Progenitor cell of endocrine pancreas (in vitro differentiated cells): ENCODE results near the gene MAGI1. TPM values are rescaled to one million over a fixed set of nuclear protein-coding genes. Genes with fewer than 3 reads are reported as not detected.

Source experiments
- DNase-seq: peaks from one replicate; pipeline ENCODE4 v3.0.0; 2021; ENCODE audit warnings: low spot score; ENCODE audit not compliant: unreplicated experiment
- H3K27ac Mint-ChIP-seq: 2 replicates; pipeline ENCODE4 v1.8.0; 2021; ENCODE audit warnings: mild to moderate bottlenecking, moderate library complexity, mixed read lengths
- H3K27me3 Mint-ChIP-seq: 2 replicates; pipeline ENCODE4 v1.8.0; 2021; ENCODE audit warnings: mixed read lengths
- H3K36me3 Mint-ChIP-seq: 2 replicates; pipeline ENCODE4 v1.8.0; 2022; ENCODE audit warnings: mixed read lengths; ENCODE audit not compliant: insufficient read depth
- H3K4me1 Mint-ChIP-seq: 2 replicates; pipeline ENCODE4 v1.8.0; 2021; ENCODE audit warnings: low read depth, mixed read lengths
- H3K4me3 Mint-ChIP-seq: 2 replicates; pipeline ENCODE4 v1.8.0; 2021; ENCODE audit warnings: low read depth, mild to moderate bottlenecking, moderate library complexity, mixed read lengths
- H3K9me3 Mint-ChIP-seq: 2 replicates; pipeline ENCODE4 v1.8.0; 2021; ENCODE audit warnings: low read depth, mixed read lengths
- total RNA-seq: library from RNA; stranded (reverse); gene quantifications from 2 replicates; pipeline ENCODE4 v1.2.1, GENCODE V29; 2021
- TF ChIP-seq, protein P1 (sequence below): fragments of 200-600 bp; sonication (generic); IDR thresholded peaks from one replicate; pipeline ENCODE4 v1.5.0; 2021; ENCODE audit warnings: antibody characterized with exemption, mild to moderate bottlenecking; ENCODE audit not compliant: unreplicated experiment

Gene MAGI1
- total RNA-seq, 1 donor from 2014 or later, result 142 TPM

DNA sequence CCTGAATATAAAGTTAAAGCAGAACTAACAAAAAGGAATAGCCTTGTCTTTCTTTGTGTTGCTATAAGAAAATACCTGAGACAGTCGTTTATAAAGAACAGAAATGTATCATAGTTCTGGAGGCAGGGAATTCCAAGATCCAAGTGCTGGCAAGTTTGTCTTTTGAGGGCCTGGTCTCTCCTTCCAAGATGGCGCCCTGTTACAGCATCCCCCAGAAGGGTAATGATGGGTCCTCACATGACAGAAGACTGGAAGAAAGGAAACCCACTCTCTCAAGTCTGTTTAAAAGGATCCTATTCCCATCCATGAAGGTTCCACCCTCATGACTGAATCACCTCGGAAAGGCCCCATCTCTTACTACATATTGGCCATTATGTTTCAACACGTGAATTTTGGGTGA, 435.1 kb downstream of the MAGI1 start:
- H3K27ac Mint-ChIP-seq, result no peak overlapping the region
- H3K27me3 Mint-ChIP-seq, result no peaks in the 10 kb centered on the region
- no peak for DNase-seq
- no peaks in the 10 kb centered on the region for H3K36me3 Mint-ChIP-seq
- TF ChIP-seq, protein P1, sequence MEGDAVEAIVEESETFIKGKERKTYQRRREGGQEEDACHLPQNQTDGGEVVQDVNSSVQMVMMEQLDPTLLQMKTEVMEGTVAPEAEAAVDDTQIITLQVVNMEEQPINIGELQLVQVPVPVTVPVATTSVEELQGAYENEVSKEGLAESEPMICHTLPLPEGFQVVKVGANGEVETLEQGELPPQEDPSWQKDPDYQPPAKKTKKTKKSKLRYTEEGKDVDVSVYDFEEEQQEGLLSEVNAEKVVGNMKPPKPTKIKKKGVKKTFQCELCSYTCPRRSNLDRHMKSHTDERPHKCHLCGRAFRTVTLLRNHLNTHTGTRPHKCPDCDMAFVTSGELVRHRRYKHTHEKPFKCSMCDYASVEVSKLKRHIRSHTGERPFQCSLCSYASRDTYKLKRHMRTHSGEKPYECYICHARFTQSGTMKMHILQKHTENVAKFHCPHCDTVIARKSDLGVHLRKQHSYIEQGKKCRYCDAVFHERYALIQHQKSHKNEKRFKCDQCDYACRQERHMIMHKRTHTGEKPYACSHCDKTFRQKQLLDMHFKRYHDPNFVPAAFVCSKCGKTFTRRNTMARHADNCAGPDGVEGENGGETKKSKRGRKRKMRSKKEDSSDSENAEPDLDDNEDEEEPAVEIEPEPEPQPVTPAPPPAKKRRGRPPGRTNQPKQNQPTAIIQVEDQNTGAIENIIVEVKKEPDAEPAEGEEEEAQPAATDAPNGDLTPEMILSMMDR, result no peak
- peaks cover 5% of the 10 kb centered on the region for H3K4me1 Mint-ChIP-seq
- no peak overlapping the region for H3K4me3 Mint-ChIP-seq
- no peaks in the 10 kb centered on the region for H3K9me3 Mint-ChIP-seq

DNA sequence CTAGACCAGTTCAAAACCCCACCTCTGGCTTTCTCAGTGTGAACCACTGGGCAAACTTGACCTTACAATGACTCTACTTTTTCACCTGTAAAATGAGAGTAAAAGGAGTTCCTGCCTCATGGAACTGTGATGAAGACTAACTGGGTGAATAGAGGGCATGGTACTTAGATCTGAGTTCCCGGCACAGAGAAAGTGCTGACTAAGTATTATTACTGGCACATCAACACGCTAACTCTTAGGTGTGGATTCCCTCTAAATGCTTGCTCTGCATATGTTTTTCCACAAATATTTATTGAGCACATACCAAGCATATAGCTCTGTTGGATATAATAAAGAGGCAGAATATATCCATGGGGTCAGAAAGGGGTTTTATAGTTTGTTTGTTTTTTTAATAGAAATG, 437.8 kb downstream of the MAGI1 start:
- Mint-ChIP-seq H3K4me1 (peaks cover 16% of the 10 kb centered on the region), H3K4me3 (no peak overlapping the region), H3K9me3 (no peaks in the 10 kb centered on the region), H3K27ac (peak overlapping the region; percentile 78), H3K36me3 (no peaks in the 10 kb centered on the region), H3K27me3 (no peaks in the 10 kb centered on the region)
- TF ChIP-seq, protein P1, result no peak
- DNase-seq, result no peak

DNA sequence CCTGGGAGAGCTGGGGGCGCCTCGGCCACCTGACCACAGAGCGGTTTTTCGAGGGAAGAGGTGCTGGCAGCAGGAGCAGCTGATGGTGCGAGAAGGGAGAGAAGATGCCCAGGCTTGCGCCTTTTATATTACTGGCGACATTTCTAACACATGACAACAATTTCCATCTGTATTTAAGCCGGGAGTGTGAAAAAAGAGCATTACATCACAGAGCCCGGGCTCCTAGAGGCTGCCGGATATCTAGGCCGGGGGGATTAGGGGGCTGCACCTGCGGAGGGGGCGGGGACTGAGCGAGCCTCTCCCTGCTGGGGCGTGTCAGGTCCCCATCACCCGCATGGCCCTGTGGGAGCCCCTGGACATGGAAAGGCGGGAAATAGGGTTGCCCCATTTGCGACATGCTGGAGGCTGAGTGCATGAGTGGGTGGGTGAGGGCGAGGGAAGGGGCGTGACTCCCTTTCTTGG, 440.7 kb downstream of the MAGI1 start:
- no peak overlapping the region for H3K27ac Mint-ChIP-seq
- H3K36me3 Mint-ChIP-seq, result no peaks in the 10 kb centered on the region
- H3K4me1 Mint-ChIP-seq, result peaks cover 34% of the 10 kb centered on the region
- no peaks in the 10 kb centered on the region for H3K9me3 Mint-ChIP-seq
- no peaks in the 10 kb centered on the region for H3K27me3 Mint-ChIP-seq
- H3K4me3 Mint-ChIP-seq, result peak overlapping the region; percentile 39
- TF ChIP-seq, protein P1, result no peak
- peak; percentile 11 for DNase-seq

DNA sequence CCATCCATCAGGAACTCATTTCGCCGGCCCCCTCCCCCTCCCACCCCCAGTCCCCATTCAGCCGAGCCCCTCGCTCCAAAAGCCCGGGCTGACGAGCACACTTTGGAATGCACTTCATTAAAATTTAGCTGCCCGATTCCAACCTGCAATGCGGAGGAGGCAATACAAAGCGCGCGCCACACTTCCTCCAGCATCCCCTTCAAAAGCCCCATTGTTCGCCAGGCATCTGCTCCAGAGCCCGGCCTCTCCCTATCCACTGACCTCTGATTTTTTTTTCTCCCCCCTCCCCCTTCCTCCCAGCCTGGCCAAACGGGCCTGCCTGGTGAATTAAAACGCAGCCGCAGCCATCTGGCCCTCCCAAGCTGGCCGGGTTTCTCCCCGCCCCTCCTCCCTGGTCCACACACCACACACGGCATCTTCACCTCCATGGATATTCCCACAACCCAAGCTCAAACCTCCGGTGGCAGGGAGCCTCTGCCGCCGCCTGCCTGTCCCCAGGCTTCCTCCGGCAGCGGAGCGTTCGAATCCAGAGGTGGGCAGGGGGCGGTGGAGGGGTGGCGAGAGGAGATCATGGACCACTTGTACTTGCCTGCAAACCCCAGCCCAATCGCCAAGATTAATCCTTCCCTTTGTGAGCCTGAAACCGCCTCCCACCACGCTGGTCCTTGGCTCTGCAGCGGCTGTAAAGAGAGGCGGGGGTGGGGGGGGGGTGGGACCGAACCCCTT, 441.3 kb downstream of the MAGI1 start:
- peak; percentile 54 for DNase-seq
- Mint-ChIP-seq H3K9me3 (no peaks in the 10 kb centered on the region), H3K4me3 (peak overlapping the region; percentile 65), H3K27me3 (no peaks in the 10 kb centered on the region), H3K36me3 (no peaks in the 10 kb centered on the region), H3K27ac (peak overlapping the region; percentile 97), H3K4me1 (peaks cover 34% of the 10 kb centered on the region)
- TF ChIP-seq, protein P1, result no peak

DNA sequence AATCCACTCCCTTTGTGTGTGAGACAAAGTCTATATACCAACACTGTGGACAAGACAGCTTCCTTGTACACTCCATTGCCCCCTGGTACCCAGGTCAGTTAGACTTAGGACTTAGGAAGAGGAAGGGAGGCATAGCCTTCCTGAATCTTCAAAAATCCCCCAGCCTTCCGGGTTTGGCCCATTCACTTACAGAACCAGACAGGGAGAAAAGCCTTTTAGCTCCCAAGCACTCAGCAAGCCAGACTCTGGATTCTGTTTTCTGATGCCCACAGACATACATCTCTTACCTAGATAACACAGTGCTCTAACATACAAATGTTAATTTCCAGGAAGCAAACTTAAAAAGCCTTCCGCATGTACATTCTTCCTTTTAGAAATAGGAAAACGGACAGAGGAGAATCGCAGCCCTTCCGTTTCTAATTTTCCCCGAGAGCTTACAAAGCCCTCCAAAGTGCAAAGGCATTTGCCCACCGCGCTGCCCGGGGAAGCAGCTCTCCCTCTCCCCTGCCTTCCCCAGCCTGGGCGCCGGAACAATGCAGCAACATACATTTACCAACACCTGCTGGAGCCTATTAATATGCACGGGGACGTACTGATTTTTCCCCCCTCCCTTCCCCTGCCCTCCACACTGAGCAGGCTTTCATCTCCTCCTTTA, 442.0 kb downstream of the MAGI1 start:
- H3K4me1 Mint-ChIP-seq, result peaks cover 34% of the 10 kb centered on the region
- no peak for DNase-seq
- H3K36me3 Mint-ChIP-seq, result no peaks in the 10 kb centered on the region
- H3K4me3 Mint-ChIP-seq, result peak overlapping the region; percentile 65
- peak overlapping the region; percentile 97 for H3K27ac Mint-ChIP-seq
- H3K27me3 Mint-ChIP-seq, result no peaks in the 10 kb centered on the region
- TF ChIP-seq, protein P1, result no peak
- no peaks in the 10 kb centered on the region for H3K9me3 Mint-ChIP-seq
